HG03135 (cell line): ENCODE measurements around the gene U2AF1.
"Not testable (repeated sequence)": the region's sequence is repeated elsewhere in the genome, so short reads cannot be mapped to it uniquely, and the experiment has no call there.

Experiments used
- ATAC-seq: cut with Tn5 transposase; IDR thresholded peaks from one replicate; pipeline ENCODE4 v1.9.1; 2021; ENCODE audit warnings: mild to moderate bottlenecking, moderate library complexity; ENCODE audit not compliant: unreplicated experiment

U2AF1 gene

GRCh38 chr21:43106965-43107793 lies at the start of gene U2AF1:
Gene U2AF1, minus strand, starts transcription at chr21:43107570. Its CDS starts 76 bp downstream, at chr21:43107494.
- ATAC-seq, result peak; percentile 62

- not testable (repeated sequence) for ATAC-seq
These were observed 46.2 kb upstream of the U2AF1 start for GRCh38 chr21:43153601-43154000.

GRCh38 chr21:43149344-43149743 lies 42.0 kb upstream of the U2AF1 start:
- not testable (repeated sequence) for ATAC-seq

DNA sequence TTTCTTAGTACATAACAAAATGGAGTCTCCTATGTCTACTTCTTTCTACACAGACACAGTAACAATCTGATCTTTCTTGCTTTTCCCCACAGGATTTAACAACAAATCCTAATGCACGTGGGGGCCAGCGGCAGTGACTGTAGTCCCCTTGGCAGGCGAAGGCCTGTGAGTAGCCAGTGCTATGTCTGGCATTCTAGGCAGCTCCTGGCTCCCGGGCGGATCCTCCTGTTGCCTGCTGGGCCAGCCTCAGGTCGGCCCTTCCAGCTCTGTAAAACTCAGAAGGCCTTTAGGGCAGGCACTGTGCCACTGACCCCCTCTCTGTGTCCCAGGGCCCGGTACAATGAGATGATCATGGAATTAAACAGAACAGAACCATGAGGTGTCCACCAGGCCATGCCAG lies 40.6 kb upstream of the U2AF1 start:
- not testable (repeated sequence) for ATAC-seq

DNA sequence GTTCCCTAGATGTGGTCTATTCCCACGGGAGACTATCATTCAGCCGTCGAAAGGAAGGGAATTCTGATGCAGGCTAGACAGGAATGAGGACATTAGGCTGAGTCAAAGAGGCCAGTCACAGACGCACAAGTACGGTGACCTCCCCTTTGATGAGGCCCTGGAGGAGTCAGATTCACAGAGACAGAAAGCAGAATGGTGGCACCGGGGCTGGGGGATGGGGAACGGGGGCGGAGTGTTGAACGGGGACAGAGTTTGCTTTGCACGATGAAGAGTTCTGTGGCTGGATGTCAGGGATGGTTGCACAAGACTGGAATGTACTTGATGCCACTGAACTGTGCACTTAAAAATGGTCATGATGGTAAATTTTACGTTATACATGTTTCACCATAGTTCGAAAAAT lies 39.3 kb upstream of the U2AF1 start:
- ATAC-seq, result not testable (repeated sequence)

DNA sequence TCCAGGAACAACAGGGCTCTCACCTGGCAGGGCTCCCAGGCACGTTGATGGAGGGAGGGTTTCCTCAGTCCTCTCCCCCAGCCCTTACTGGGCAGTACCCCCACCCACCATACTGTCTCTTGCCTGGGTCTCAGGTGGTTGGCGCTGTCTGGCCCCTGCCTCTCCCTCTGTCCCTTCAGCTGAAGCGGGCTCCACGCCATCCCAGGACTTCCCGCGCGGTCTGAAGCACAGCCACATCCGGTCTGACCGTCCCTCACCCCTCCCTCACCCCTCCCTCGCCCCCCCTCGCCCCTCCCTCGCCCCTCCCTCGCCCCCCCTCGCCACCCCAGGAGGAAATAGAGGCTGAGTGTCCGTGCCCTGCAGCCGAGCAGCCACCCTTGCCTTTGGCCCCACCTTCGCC lies 34.0 kb upstream of the U2AF1 start:
- not testable (repeated sequence) for ATAC-seq

GRCh38 chr21:43138944-43139343 lies 31.6 kb upstream of the U2AF1 start:
- not testable (repeated sequence) for ATAC-seq

- not testable (repeated sequence) for ATAC-seq
These were observed 27.1 kb upstream of the U2AF1 start for GRCh38 chr21:43134520-43134919.

DNA sequence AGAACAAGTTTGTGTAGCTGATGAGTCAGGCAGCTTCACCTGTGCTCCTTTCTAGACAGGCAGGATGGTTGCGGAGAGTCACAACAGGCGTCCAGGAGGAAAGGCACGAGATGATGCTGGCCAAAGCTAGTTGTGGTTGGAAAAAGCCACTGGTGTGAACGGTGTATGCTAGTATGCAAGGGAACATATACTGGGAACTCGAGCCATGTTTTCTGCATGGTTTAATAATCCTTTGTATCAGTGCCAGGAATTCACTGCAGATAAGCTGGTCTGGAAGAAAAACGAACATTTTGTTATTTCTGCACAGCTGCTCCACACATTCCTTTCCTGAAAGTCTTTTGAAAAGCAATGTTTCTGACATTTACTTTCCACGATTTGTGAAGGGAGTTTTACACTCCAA lies 22.7 kb upstream of the U2AF1 start:
- not testable (repeated sequence) for ATAC-seq

DNA sequence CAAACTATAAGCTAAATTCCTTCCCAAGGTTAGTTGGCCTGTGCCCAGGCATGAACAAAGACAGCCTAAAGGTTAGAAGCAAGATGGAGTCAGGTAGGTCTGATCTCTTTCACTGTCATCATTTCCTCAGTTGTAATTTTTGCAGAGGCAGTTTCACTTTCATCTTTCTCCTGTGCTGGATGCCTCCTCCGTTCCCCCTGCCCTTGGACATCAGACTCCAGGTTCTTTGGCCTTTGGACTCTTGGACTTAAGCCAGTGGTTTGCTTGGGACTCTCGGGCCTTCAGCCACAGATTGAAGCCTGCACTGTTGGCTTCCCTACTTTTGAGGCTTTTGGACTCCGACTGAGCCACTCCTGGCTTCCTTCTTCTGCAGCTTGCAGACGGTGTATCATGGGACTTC lies 8.6 kb upstream of the U2AF1 start:
- ATAC-seq, result not testable (repeated sequence)

GRCh38 chr21:43114483-43114882 lies 7.1 kb upstream of the U2AF1 start:
- not testable (repeated sequence) for ATAC-seq

- ATAC-seq, result not testable (repeated sequence)
These were observed 1.6 kb upstream of the U2AF1 start for GRCh38 chr21:43109006-43109405.

- not testable (repeated sequence) for ATAC-seq
These were observed 807 bp upstream of the U2AF1 start for GRCh38 chr21:43108177-43108576.

DNA sequence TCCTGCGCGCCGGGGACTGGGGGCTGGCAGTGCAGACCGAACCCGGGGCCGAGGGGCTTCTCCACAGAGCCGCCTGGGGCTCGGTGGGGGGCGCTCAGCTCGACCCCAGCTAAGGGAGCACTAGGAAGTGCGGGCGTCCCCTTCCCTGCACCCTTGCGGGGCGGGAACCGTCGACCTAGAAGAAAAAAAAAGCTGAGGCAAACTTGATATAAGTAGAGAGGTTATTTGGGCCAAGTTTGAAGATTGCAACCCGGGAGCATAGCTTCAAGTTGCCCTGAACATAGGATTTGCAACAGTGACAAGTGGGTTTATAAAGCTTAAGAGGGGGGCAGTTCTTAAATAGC lies 396 bp upstream of the U2AF1 start:
- not testable (repeated sequence) for ATAC-seq

- ATAC-seq, result not testable (repeated sequence)
These were observed 2.7 kb downstream of the U2AF1 start for GRCh38 chr21:43104642-43105041.

- not testable (repeated sequence) for ATAC-seq
These were observed 5.1 kb downstream of the U2AF1 start for GRCh38 chr21:43102281-43102680.

DNA sequence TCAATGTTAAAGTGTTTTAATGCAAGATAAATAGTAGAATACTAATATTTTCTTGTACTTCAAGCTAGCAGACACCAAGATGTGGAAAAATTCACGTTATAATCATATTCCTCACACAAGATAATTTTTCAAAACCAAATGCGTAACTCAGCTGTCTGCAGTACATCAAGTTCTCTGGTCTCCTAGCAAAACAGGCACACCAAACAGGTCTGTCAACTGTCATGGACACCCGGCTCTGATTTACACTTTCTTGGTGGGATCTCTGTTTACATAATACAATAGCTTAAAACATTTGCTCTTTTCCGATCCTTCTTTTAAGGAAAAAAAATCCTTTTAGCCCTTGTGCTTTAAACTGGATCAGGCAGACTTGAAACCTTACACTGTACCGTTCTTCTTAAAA lies 5.7 kb downstream of the U2AF1 start:
- ATAC-seq, result not testable (repeated sequence)

DNA sequence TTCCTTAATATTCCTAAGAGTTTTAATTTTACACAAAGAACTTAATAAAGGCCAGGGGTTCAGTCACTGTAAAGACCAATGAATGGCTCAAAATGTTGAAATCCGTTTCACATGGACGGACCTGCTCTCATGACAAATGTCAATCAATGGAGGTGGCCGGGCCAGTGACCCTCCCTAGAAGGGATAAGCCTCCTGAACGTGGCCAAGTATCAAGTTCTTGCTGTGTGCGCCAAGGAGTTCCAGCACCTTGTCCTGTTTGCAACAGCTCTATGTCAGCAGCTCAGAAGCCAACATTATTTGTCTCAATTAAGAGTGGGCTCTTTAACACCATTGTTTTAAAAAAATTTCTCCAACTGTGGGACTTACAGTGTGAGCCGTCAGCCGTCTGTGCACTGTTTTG lies 6.4 kb downstream of the U2AF1 start:
- not testable (repeated sequence) for ATAC-seq

- not testable (repeated sequence) for ATAC-seq
These were observed 15.3 kb downstream of the U2AF1 start for GRCh38 chr21:43091979-43092614.

DNA sequence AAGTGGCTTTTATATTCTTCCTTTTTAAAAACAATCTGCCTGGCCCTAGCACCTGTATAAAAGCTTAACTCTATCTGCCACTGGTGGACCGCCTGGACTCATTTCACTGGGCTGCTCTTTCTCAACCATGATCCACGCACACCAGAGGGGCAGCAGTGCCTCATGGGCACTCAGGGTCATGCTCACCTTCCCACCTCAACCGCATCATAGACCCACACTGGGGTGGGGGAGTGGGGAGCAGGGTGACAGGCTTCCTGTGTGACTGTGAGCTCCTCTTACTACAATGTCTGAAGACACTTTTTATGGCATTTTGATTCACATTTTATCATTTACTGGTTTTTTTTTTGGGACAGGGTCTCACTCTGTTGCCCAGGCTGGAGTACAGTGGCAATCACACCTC lies 16.4 kb downstream of the U2AF1 start:
- not testable (repeated sequence) for ATAC-seq

GRCh38 chr21:43089463-43089862 lies 17.9 kb downstream of the U2AF1 start:
- ATAC-seq, result not testable (repeated sequence)
